GM23338 (cell line): ENCODE results near the gene SREBF2. TPM values are rescaled to one million over a fixed set of nuclear protein-coding genes. Genes with fewer than 3 reads are reported as not detected.

Experiments used
- ATAC-seq: fragments of 200-7000 bp; cut with Tn5 transposase; 3 replicates; pipeline ENCODE4 v1.9.1; 2020
- DNase-seq: peaks from one replicate; pipeline ENCODE4 v3.0.0-alpha.2; 2015; ENCODE audit warnings: low spot score
- H2AFZ ChIP-seq: fragments of 200-600 bp; sonication (generic); 2 replicates; pipeline ENCODE4 v1.8.0; 2016; ENCODE audit warnings: antibody characterized with exemption, mild to moderate bottlenecking, moderate library complexity
- H3F3A ChIP-seq: fragments of 200-600 bp; sonication (generic); replicated peaks from 2 replicates; pipeline ENCODE4 v1.8.0; 2017; ENCODE audit warnings: antibody characterized with exemption, mixed run types, low read depth
- H3K27ac ChIP-seq: fragments of 200-600 bp; sonication (generic); 2 replicates; pipeline ENCODE4 v1.6.1; 2016; ENCODE audit warnings: low read depth
- H3K27me3 ChIP-seq: fragments of 200-600 bp; sonication (generic); 2 replicates; pipeline ENCODE4 v1.8.0; 2016; ENCODE audit warnings: mild to moderate bottlenecking, mixed run types, moderate library complexity; ENCODE audit not compliant: insufficient read depth
- H3K36me3 ChIP-seq: fragments of 200-600 bp; sonication (generic); 2 replicates; pipeline ENCODE4 v1.8.0; 2016; ENCODE audit warnings: mild to moderate bottlenecking; ENCODE audit not compliant: insufficient read depth
- H3K4me1 ChIP-seq: fragments of 200-600 bp; sonication (generic); 2 replicates; pipeline ENCODE4 v1.8.0; 2016; ENCODE audit warnings: mild to moderate bottlenecking, moderate library complexity; ENCODE audit not compliant: insufficient read depth
- H3K4me2 ChIP-seq: fragments of 200-600 bp; sonication (generic); 2 replicates; pipeline ENCODE4 v1.7.1; 2017; ENCODE audit warnings: mixed run types
- H3K4me3 ChIP-seq: fragments of 200-600 bp; sonication (generic); 2 replicates; pipeline ENCODE4 v1.6.1; 2016; ENCODE audit warnings: mixed run types
- H3K79me2 ChIP-seq: fragments of 200-600 bp; sonication (generic); replicated peaks from 2 replicates; pipeline ENCODE4 v1.8.0; 2017; ENCODE audit warnings: mild to moderate bottlenecking; ENCODE audit not compliant: insufficient read depth
- H3K9me2 ChIP-seq: fragments of 200-600 bp; sonication (generic); 2 replicates; pipeline ENCODE4 v1.8.0; 2017; ENCODE audit not compliant: insufficient read depth
- H4K20me1 ChIP-seq: fragments of 200-600 bp; sonication (generic); replicated peaks from 2 replicates; pipeline ENCODE4 v1.8.0; 2017; ENCODE audit warnings: mild to moderate bottlenecking; ENCODE audit not compliant: insufficient read depth
- H3K27ac Mint-ChIP-seq: 2 replicates; pipeline ENCODE4 v1.8.0; 2020; ENCODE audit warnings: inconsistent platforms, mild to moderate bottlenecking, moderate library complexity, mixed read lengths
- H3K27me3 Mint-ChIP-seq: 3 replicates; pipeline ENCODE4 v1.8.0; 2022; ENCODE audit warnings: low read depth, mild to moderate bottlenecking, moderate library complexity, mixed read lengths, inconsistent platforms; ENCODE audit not compliant: insufficient read depth, poor library complexity
- H3K36me3 Mint-ChIP-seq: 3 replicates; pipeline ENCODE4 v1.8.0; 2021; ENCODE audit warnings: low read depth, mild to moderate bottlenecking, inconsistent platforms, moderate library complexity, mixed read lengths
- H3K4me1 Mint-ChIP-seq: 3 replicates; pipeline ENCODE4 v1.8.0; 2020; ENCODE audit warnings: mild to moderate bottlenecking, inconsistent platforms, mixed read lengths
- H3K4me3 Mint-ChIP-seq: 3 replicates; pipeline ENCODE4 v1.8.0; 2021; ENCODE audit warnings: moderate library complexity, mild to moderate bottlenecking, inconsistent platforms, mixed read lengths
- H3K9me3 Mint-ChIP-seq: 3 replicates; pipeline ENCODE4 v1.8.0; 2020; ENCODE audit warnings: moderate library complexity, mild to moderate bottlenecking, inconsistent platforms, mixed read lengths
- CREB1 ChIP-seq: fragments of 250-450 bp; sonication (Bioruptor Pico); IDR thresholded peaks from 2 replicates; pipeline ENCODE4 v1.5.0; 2020; ENCODE audit warnings: low read depth, mild to moderate bottlenecking, moderate library complexity
- CTCF ChIP-seq, 2 experiments: fragments of 200-600 bp in 1 of 2; sonication (generic) in 1 of 2; conservative IDR thresholded peaks; 2 replicates each; pipeline versions ENCODE4 v1.5.1 to v1.6.1; 2016 to 2017; ENCODE audit warnings: antibody characterized with exemption in 2 of 2, low read depth in 2 of 2, mild to moderate bottlenecking in 2 of 2, moderate library complexity in 1 of 2
- ETS1 ChIP-seq: IDR thresholded peaks from 2 replicates; pipeline ENCODE4 v1.6.1; 2016; ENCODE audit warnings: antibody characterized with exemption
- EZH2 ChIP-seq: fragments of 200-600 bp; sonication (generic); IDR thresholded peaks from one replicate; pipeline ENCODE4 v1.8.0; 2017; ENCODE audit warnings: antibody characterized with exemption, mild to moderate bottlenecking, low read depth; ENCODE audit not compliant: unreplicated experiment
- EZH2phosphoT487 ChIP-seq: fragments of 200-600 bp; sonication (generic); IDR thresholded peaks from one replicate; pipeline ENCODE4 v1.8.1; 2018; ENCODE audit warnings: antibody characterized with exemption; ENCODE audit not compliant: unreplicated experiment
- JUNB ChIP-seq: IDR thresholded peaks from one replicate; pipeline ENCODE4 v1.6.1; 2016; ENCODE audit warnings: antibody characterized with exemption; ENCODE audit not compliant: unreplicated experiment
- NANOG ChIP-seq: IDR thresholded peaks from 2 replicates; pipeline ENCODE4 v1.6.1; 2016; ENCODE audit warnings: antibody characterized with exemption, borderline replicate concordance
- REST ChIP-seq: IDR thresholded peaks from one replicate; pipeline ENCODE4 v1.6.1; 2018; ENCODE audit warnings: antibody characterized with exemption; ENCODE audit not compliant: unreplicated experiment
- STAT1 ChIP-seq: IDR thresholded peaks from one replicate; pipeline ENCODE4 v1.6.1; 2016; ENCODE audit warnings: antibody characterized with exemption; ENCODE audit not compliant: unreplicated experiment
- ZNF114 ChIP-seq: fragments of 250-450 bp; sonication (Bioruptor Pico); IDR thresholded peaks from 2 replicates; pipeline ENCODE4 v1.5.0; 2020; ENCODE audit warnings: mild to moderate bottlenecking, moderate library complexity
- polyA plus RNA-seq: library from polyadenylated mRNA; unstranded; fragments of >200 nt; fragmentation: Nextera tagmentation; extraction: Ambion mirVana; gene quantifications from 2 replicates; pipeline ENCODE4 v1.2.1, GENCODE V29; 2016
- total RNA-seq: library from RNA; depleted of rRNA; stranded (reverse); fragments of >200 nt; shearing (Covaris generic); gene quantifications from 2 replicates; pipeline ENCODE4 v1.2.3, GENCODE V29; 2014

Gene SREBF2
- total and polyA plus RNA-seq, 2 experiments from 2014 or later = 48.7 to 163 TPM

GRCh38 chr22:41815716-41816115, 17.2 kb upstream of the SREBF2 start (continued):
- no peak for TF ChIP-seq JUNB
- no peak for TF ChIP-seq ETS1
- no peak for TF ChIP-seq EZH2phosphoT487
- no peak for TF ChIP-seq STAT1
- TF ChIP-seq NANOG = no peak
- TF ChIP-seq CTCF (conservative IDR thresholded peaks at IDR 0.05; ENCODE audit: low read depth in 2 of 2) = no peak

- 0 out of 3 replicates have a peak, but pooled peaks cover 4% of the 10 kb centered on the region for H3K4me1 Mint-ChIP-seq
- TF ChIP-seq EZH2phosphoT487 (no peak), CTCF (conservative IDR thresholded peaks at IDR 0.05; ENCODE audit: low read depth in 2 of 2) (no peak), CREB1 (CRISPR knock-in tag) (no peak), ZNF114 (CRISPR knock-in tag) (no peak), JUNB (no peak), STAT1 (no peak), REST (no peak), NANOG (no peak), EZH2 (no peak)
These were observed 16.7 kb upstream of the SREBF2 start for GRCh38 chr22:41816241-41816640.

More at GRCh38 chr22:41816241-41816640, 16.7 kb upstream of the SREBF2 start:
- Histone ChIP-seq H4K20me1 (no peaks in the 10 kb centered on the region; the same call in 1 of the 2 replicates), H3K4me1 (no peaks in the 10 kb centered on the region), H3K27me3 (no peaks in the 10 kb centered on the region), H3K4me3 (no peak overlapping the region), H3K79me2 (no peaks in the 10 kb centered on the region), H3K36me3 (no peaks in the 10 kb centered on the region; the same call in 1 of the 2 replicates), H3K27ac (no peak overlapping the region), H3F3A (no peaks in the 10 kb centered on the region), H3K4me2 (no peak overlapping the region), H3K9me2 (no peaks in the 10 kb centered on the region), H2AFZ (no peak overlapping the region)
- Mint-ChIP-seq H3K36me3 (peaks cover 8% of the 10 kb centered on the region; the same call in 1 of the 3 replicates), H3K27ac (no peak overlapping the region), H3K27me3 (no peaks in the 10 kb centered on the region), H3K4me3 (no peak overlapping the region), H3K9me3 (no peaks in the 10 kb centered on the region)
- DNase-seq (no peak), ATAC-seq (no peak)
